Mammary epithelial cell (primary cell): Measurements from ENCODE around the gene WEE2.
"Not testable (repeated sequence)": the region's sequence is repeated elsewhere in the genome, so short reads cannot be mapped to it uniquely, and the experiment has no call there.

ENCODE experiments used
- EZH2 ChIP-seq: IDR thresholded peaks from 2 replicates; pipeline ENCODE4 v1.6.1; 2012; ENCODE audit warnings: low read length, inconsistent platforms, borderline replicate concordance
- TF ChIP-seq, protein P1 (sequence below), 2 donors: IDR thresholded peaks in 1 of 2; conservative IDR thresholded peaks in 1 of 2; 2 replicates each; pipeline ENCODE4 v1.5.1; 2011 to 2012; ENCODE audit warnings: inconsistent platforms in 2 of 2, low read length in 2 of 2, mild to moderate bottlenecking in 2 of 2, control low read depth in 1 of 2, low read depth in 1 of 2; ENCODE audit not compliant: insufficient read depth in 1 of 2; ENCODE audit errors: extremely low read depth in 1 of 2

DNA sequence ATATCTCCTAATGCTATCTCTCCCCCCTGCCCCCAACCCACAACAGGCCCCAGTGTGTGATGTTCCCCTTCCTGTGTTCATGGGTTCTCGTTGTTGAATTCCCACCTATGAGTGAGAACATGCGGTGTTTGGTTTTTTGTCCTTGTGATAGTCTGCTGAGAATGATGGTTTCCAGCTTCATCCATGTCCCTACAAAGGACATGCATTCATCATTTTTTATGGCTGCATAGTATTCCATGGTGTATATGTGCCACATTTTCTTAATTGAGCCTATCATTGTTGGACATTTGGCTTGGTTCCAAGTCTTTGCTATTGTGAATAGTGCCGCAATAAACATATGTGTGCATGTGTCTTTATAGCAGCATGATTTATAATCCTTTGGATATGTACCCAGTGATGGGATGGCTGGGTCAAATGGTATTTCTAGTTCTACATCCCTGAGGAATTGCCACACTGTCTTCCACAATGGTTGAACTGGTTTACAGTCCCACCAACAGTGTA lies 62.0 kb downstream of the WEE2 start:
- TF ChIP-seq, protein P1, sequence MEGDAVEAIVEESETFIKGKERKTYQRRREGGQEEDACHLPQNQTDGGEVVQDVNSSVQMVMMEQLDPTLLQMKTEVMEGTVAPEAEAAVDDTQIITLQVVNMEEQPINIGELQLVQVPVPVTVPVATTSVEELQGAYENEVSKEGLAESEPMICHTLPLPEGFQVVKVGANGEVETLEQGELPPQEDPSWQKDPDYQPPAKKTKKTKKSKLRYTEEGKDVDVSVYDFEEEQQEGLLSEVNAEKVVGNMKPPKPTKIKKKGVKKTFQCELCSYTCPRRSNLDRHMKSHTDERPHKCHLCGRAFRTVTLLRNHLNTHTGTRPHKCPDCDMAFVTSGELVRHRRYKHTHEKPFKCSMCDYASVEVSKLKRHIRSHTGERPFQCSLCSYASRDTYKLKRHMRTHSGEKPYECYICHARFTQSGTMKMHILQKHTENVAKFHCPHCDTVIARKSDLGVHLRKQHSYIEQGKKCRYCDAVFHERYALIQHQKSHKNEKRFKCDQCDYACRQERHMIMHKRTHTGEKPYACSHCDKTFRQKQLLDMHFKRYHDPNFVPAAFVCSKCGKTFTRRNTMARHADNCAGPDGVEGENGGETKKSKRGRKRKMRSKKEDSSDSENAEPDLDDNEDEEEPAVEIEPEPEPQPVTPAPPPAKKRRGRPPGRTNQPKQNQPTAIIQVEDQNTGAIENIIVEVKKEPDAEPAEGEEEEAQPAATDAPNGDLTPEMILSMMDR (conservative IDR thresholded peaks at IDR 0.05 in 1 of 2, IDR thresholded peaks at IDR 0.05 in 1 of 2; ENCODE audit: extremely low read depth in 1 of 2, insufficient read depth in 1 of 2, low read depth in 1 of 2, low read length in 2 of 2) = not testable (repeated sequence)
- TF ChIP-seq EZH2 = not testable (repeated sequence)
